ENCODE measurements around the gene KCNN1. TPM values are rescaled to one million over a fixed set of nuclear protein-coding genes. Genes with fewer than 3 reads are reported as not detected.

KCNN1 gene
- total and polyA plus RNA-seq, 9 of the 15 experiments (the other 6 are each of a cell fraction or from before 2014, with no cell fraction given), result 0.01 to 6.2 (median 0.72) TPM

- no peaks in the 10 kb centered on the region for H3K27me3 ChIP-seq (ENCODE audit: control insufficient read depth in 2 of 2, insufficient read depth in 2 of 2, low read length in 2 of 2)
- no peaks in the 10 kb centered on the region for H4K20me1 ChIP-seq (replicated peaks; ENCODE audit: control insufficient read depth, insufficient read depth, low read length)
- peak overlapping the region; percentile 16 to 77; a peak in 3 of 4 replicates for H3K9ac ChIP-seq (ENCODE audit: insufficient read depth in 1 of 2, low read depth in 2 of 2, low read length in 2 of 2)
- H3K4me2 ChIP-seq (ENCODE audit: insufficient read depth, low read length), result peak overlapping the region; percentile 65
- H3K9me3 ChIP-seq (replicated peaks; ENCODE audit: control insufficient read depth, insufficient read depth, low read depth, low read length), result no peaks in the 10 kb centered on the region
- H3K4me3 ChIP-seq, result peak overlapping the region; percentile 8; the same call in 1 of the 2 replicates
- peak; percentile 29 to 55 (median 46) for DNase-seq (ENCODE audit: extremely low read depth in 1 of 4, low spot score in 3 of 4)
- ATAC-seq, result no peak
- peak overlapping the region; percentile 84 for H2AFZ ChIP-seq (ENCODE audit: low read depth, low read length)
- in situ Hi-C loops (cut with MboI), result no loop called here
- POLR2A ChIA-PET, result interaction anchor here (0.6 kb wide), 1 partner anchor 170 kb away, joined by 3 read pairs; no protein-coding TSS in a partner anchor
- CTCF ChIA-PET (ENCODE audit: low intra/inter-chr PET ratio), result interaction anchor here (1.9 kb wide), 1 partner anchor 46 kb away, joined by 5 read pairs; no protein-coding TSS in a partner anchor
- intact Hi-C loops (cut with micrococcal nuclease), result no loop called here
- H3K27ac ChIP-seq (ENCODE audit: extremely low read depth, low read depth, low read length), result no peak overlapping the region
- 1% methylated on average over 36 of the region's 48 CpGs for WGBS (ENCODE audit: insufficient coverage, low coverage, missing lambda C conversion rate)
- H3K36me3 ChIP-seq (ENCODE audit: control insufficient read depth, insufficient read depth, low read length), result no peaks in the 10 kb centered on the region; the same call in 2 of the 3 replicates
- H3K79me2 ChIP-seq (ENCODE audit: control insufficient read depth, insufficient read depth, low read length), result no peaks in the 10 kb centered on the region
- H3K9me1 ChIP-seq (ENCODE audit: control insufficient read depth, insufficient read depth, low read length), result no peaks in the 10 kb centered on the region
- H3K4me1 ChIP-seq (replicated peaks in 1 of 2; ENCODE audit: control insufficient read depth in 2 of 2, insufficient read depth in 2 of 2, low read length in 2 of 2), result peaks cover 61 to 84% of the 10 kb centered on the region in 2 experiments
- FAIRE-seq, result no peak
- no TSS peak for BruUV-seq (replicated peaks)
- 0 out of 2 replicates have a peak, but pooled peaks have one; percentile 39 for TF ChIP-seq MTA1 (IDR thresholded peaks at IDR 0.05; ENCODE audit: borderline replicate concordance)
- no peak for TF ChIP-seq ZNF609 (CRISPR knock-in tag; IDR thresholded peaks at IDR 0.05; ENCODE audit: borderline replicate concordance)
- no peak for TF ChIP-seq RBM25 (IDR thresholded peaks at IDR 0.05; ENCODE audit: low read depth, low read length, severe bottlenecking)
- no peak for TF ChIP-seq ZNF395 (CRISPR knock-in tag; IDR thresholded peaks at IDR 0.05)
- no peak for TF ChIP-seq DPF2 (IDR thresholded peaks at IDR 0.05)
- TF ChIP-seq MIER1 (IDR thresholded peaks at IDR 0.05; ENCODE audit: low read depth), result no peak
- TF ChIP-seq MAFK (IDR thresholded peaks at IDR 0.05; ENCODE audit: low read length), result no peak
- TF ChIP-seq FOXK2 (conservative IDR thresholded peaks at IDR 0.05 in 1 of 2, IDR thresholded peaks at IDR 0.05 in 1 of 2; ENCODE audit: low read depth in 2 of 2), result no peak
- TF ChIP-seq KLF16 (IDR thresholded peaks at IDR 0.05), result no peak
- TF ChIP-seq THRB (CRISPR knock-in tag; conservative IDR thresholded peaks at IDR 0.05), result no peak
- TF ChIP-seq, protein P1, sequence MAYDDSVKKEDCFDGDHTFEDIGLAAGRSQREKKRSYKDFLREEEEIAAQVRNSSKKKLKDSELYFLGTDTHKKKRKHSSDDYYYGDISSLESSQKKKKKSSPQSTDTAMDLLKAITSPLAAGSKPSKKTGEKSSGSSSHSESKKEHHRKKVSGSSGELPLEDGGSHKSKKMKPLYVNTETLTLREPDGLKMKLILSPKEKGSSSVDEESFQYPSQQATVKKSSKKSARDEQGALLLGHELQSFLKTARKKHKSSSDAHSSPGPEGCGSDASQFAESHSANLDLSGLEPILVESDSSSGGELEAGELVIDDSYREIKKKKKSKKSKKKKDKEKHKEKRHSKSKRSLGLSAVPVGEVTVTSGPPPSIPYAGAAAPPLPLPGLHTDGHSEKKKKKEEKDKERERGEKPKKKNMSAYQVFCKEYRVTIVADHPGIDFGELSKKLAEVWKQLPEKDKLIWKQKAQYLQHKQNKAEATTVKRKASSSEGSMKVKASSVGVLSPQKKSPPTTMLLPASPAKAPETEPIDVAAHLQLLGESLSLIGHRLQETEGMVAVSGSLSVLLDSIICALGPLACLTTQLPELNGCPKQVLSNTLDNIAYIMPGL (CRISPR knock-in tag; IDR thresholded peaks at IDR 0.05), result no peak
- no peak for TF ChIP-seq CREM (IDR thresholded peaks at IDR 0.05; ENCODE audit: low read depth)
Observed at GRCh38 chr19:17950310-17951156, 16.4 kb upstream of the KCNN1 start.

Measured in K562 (cell line).